Measurements from ENCODE around the gene ETS1. TPM values are rescaled to one million over a fixed set of nuclear protein-coding genes. Genes with fewer than 3 reads are reported as not detected.

Gene ETS1
- total and polyA plus RNA-seq, 2 experiments from 2014 or later = 25.6 to 52.6 TPM

DNA sequence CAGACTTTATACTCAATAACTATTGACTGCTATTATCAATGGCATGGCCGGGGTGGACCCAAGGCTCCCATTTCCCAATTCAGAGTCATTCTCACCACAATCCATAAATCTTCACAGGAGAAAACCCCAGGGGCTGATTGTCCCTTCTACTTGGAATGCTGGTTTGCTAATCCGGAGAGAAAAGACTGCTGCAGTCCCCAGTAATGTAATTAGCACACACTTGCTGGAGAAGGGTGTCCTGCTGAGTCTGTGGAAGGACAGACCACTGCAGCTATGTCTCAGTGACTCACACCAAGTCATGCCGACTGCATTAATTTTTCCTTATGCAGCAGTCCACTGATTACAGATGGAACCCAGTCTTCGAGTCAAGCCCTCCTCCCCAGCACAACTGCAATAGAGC lies 5.9 kb upstream of the ETS1 start:
- Histone ChIP-seq H3K27ac (ENCODE audit: low read depth) (no peak overlapping the region), H3K9me2 (ENCODE audit: insufficient read depth) (no peaks in the 10 kb centered on the region; the same call in 1 of the 2 replicates), H4K20me1 (replicated peaks; ENCODE audit: insufficient read depth) (no peaks in the 10 kb centered on the region), H3F3A (replicated peaks; ENCODE audit: low read depth) (no peaks in the 10 kb centered on the region), H3K79me2 (replicated peaks; ENCODE audit: insufficient read depth) (no peaks in the 10 kb centered on the region), H3K4me3 (no peak overlapping the region), H3K4me1 (ENCODE audit: insufficient read depth) (peaks cover 51% of the 10 kb centered on the region), H3K36me3 (ENCODE audit: insufficient read depth) (no peaks in the 10 kb centered on the region; the same call in 1 of the 2 replicates), H3K27me3 (ENCODE audit: insufficient read depth) (no peaks in the 10 kb centered on the region), H2AFZ (no peak overlapping the region), H3K4me2 (peak overlapping the region; percentile 48; the same call in 1 of the 2 replicates)
- H3K4me1 Mint-ChIP-seq = peaks cover 39% of the 10 kb centered on the region
- TF ChIP-seq CREB1 (CRISPR knock-in tag; IDR thresholded peaks at IDR 0.05; ENCODE audit: low read depth) (peak; percentile 42; the same call in 1 of the 2 replicates), ZNF114 (CRISPR knock-in tag; IDR thresholded peaks at IDR 0.05) (peak; percentile 43; the same call in 1 of the 2 replicates), EZH2 (IDR thresholded peaks at IDR 0.05; ENCODE audit: low read depth, unreplicated experiment) (no peak), POLR2AphosphoS5 (IDR thresholded peaks at IDR 0.05; ENCODE audit: low read depth) (no peak), ZNF462 (CRISPR knock-in tag; IDR thresholded peaks at IDR 0.05) (peak; percentile 99), REST (IDR thresholded peaks at IDR 0.05; ENCODE audit: unreplicated experiment) (no peak)
- peaks cover 5% of the 10 kb centered on the region; the same call in 2 of the 3 replicates for H3K36me3 Mint-ChIP-seq (ENCODE audit: low read depth)
- H3K27me3 Mint-ChIP-seq (ENCODE audit: insufficient read depth, low read depth, poor library complexity) = peaks cover 4% of the 10 kb centered on the region
- DNase-seq (ENCODE audit: low spot score) (peak; percentile 62), ATAC-seq (peak; percentile 92)
- no peaks in the 10 kb centered on the region for H3K9me3 Mint-ChIP-seq
- H3K4me3 Mint-ChIP-seq = no peak overlapping the region
- H3K27ac Mint-ChIP-seq = peak overlapping the region; percentile 54; the same call in 1 of the 2 replicates
